GM18951 (cell line): ENCODE data around the gene PAQR8.
"Not testable (repeated sequence)": the region's sequence is repeated elsewhere in the genome, so short reads cannot be mapped to it uniquely, and the experiment has no call there.

ENCODE experiments used
- POLR2A ChIP-seq: IDR thresholded peaks from 4 replicates; pipeline ENCODE4 v1.6.1; 2011; ENCODE audit warnings: mild to moderate bottlenecking; ENCODE audit not compliant: insufficient read length, insufficient read depth; ENCODE audit errors: extremely low read depth
- in situ Hi-C: fragments of 300-500 bp; cut with MboI; formaldehyde crosslinking; loops from one replicate; pipeline ENCODE4 v1.12.0; 2022; ENCODE audit warnings: low sequenced_read_pairs, mixed read lengths, inconsistent platforms; ENCODE audit not compliant: unreplicated experiment

PAQR8 gene

GRCh38 chr6:52415917-52416628, 54.1 kb downstream of the PAQR8 start:
- in situ Hi-C loops = loop anchor here (5.0 to 10.0 kb wide), 3 partner anchors 81 to 251 kb away; no protein-coding TSS in a partner anchor
- TF ChIP-seq POLR2A = no peak

GRCh38 chr6:52416629-52417151, 54.7 kb downstream of the PAQR8 start:
- in situ Hi-C loops = loop anchor here (5.0 to 10.0 kb wide), 3 partner anchors 81 to 251 kb away; no protein-coding TSS in a partner anchor
- no peak for TF ChIP-seq POLR2A

DNA sequence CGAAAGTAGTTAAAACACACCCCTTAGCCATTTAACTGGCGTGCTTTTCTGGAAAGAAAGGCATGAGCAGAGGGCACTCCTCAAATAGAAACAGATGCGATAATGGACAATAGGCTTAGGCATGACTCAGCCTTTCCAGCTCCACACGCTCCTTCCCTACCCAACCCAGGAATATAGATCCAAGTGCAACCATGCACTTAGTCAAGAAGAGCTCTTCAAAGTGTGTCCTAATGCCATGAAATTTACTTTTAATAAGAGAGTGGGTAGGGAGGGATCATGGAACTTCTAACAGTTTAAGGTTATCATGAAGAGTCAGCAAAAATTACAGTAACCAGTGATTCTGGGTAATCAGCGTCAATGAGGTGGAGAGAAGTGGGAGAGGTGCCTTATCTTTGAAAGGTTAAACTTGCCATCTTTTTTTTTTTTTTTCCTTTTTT, 55.7 kb downstream of the PAQR8 start:
- TF ChIP-seq POLR2A = no peak
- in situ Hi-C loops = loop anchor here (5.0 to 10.0 kb wide), 3 partner anchors 80 to 250 kb away; no protein-coding TSS in a partner anchor

DNA sequence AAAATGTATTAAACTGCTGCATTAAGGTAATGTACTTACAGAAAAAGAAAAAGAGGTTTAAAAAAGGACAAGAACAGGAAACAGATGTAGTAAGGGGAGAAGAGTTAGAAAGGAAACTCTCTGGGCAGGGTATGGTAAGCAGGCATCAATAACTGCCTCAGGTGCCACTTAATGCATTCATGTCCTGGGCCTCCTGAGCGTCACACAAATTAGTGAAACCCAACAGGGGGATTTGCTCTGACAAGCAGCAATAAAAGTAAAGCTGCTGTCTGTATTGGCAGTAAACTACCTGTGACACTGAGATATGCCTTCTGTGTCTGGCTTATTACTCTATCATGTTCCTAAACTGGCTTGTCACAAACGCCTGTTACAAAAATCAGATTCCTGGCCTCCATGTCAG, 56.7 kb downstream of the PAQR8 start:
- in situ Hi-C loops = loop anchor here (5.0 to 10.0 kb wide), 3 partner anchors 79 to 249 kb away; no protein-coding TSS in a partner anchor
- TF ChIP-seq POLR2A = no peak

DNA sequence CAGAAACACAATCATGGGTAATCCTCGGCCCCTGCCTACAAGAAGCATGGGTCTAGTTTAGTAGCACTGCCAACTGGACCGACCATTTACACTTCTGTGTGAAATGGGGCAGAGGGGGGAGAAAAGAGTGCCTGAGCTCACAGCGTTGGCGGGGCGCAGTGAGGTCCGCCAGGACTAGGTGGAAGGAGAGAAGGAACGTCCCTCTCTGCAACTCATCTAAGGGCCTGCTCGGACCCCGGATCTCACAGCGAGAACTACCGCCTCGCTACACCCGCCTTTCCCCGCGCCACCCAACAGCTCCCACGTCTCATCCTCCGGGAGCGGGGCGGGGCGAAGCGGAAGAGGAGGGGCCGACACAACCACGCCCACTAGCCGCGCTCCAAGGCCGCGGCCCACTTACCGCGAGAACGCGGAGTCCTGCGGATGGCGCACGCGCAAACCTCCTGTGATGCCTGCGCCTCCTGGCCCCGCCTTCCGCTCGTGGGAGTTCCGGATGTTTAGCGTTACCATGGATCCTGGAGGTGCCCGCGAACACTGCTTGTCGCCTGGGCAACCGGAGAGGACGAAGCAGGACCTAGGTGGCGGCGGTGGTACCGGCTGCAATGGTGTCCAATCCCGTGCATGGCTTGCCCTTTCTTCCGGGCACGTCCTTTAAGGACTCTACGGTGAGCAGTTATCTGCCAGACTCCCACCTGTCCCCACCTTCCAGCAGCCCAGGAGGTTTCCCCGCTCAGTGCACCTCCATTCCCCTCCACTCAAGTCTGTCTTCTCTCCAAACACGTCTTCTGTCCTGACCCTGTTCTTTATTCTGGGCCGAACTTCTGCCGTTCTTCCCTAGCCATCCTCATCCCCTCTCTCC, 58.1 kb downstream of the PAQR8 start, which contains the start of gene EFHC1:
Gene EFHC1, plus strand, starts transcription at position 534 of the 859 bp plus-strand sequence. Its CDS starts 69 bp downstream, at position 603.
- in situ Hi-C loops = loop anchor here (5.0 to 10.0 kb wide), 3 partner anchors 77 to 247 kb away; no protein-coding TSS in a partner anchor
- peak; percentile 96 for TF ChIP-seq POLR2A

DNA sequence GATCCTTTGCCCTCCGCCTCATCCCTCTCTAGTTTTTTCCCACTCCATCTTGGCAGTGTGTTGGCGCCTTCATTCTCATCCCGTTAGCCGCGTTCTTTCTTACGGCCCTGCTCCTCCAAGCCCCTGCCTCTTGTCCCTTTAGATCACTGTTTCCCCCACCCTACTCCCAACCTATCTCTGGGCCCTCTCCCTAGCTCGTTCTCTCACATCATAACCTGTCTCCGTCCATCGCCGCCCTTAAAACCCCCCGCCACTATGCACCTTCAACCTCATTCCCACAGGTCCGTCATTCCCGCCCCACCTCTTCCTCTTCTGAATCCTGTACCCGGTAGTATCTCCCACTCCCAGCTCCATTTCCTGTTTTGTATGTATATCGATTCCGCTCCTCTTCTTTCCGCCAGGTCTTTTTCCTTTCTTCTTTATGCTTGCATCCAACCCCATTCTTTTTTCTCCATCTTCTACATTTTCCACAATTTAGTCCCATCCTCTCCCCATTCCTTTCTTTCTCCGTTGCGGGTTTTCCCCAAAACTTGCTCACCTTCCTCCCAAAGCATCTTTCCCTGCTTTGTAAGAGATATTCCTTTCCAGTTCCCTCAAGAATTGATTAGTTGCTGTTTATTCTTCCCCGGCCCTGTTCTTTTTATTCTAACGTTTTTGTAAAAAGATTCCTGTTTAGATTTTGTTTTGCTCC, 58.9 kb downstream of the PAQR8 start:
- in situ Hi-C loops = no loop called here
- no peak for TF ChIP-seq POLR2A

GRCh38 chr6:52422156-52422555, 60.2 kb downstream of the PAQR8 start:
- TF ChIP-seq POLR2A = no peak
- in situ Hi-C loops = no loop called here

DNA sequence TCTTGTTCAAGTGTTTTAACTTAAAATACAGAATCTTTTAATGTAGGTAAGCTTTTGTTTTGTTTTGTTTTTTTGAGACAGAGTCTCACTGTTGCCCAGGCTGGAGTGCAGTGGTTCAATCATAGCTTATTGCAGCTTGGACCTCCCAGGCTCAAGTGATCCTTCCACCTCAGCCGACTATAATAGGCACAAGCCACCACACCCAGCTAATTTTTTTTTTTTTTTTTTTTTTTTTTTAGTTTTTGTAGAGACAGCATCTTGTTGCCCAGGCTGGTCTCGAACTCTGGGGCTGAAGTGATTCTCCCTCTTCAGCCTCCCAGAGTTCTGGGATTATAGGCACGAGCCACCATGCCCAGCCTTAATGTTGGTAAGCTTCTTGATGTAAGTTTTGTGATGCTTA, 61.5 kb downstream of the PAQR8 start:
- in situ Hi-C loops = no loop called here
- TF ChIP-seq POLR2A = no peak

GRCh38 chr6:52423971-52424381, 62.0 kb downstream of the PAQR8 start:
- no peak for TF ChIP-seq POLR2A
- in situ Hi-C loops = no loop called here

DNA sequence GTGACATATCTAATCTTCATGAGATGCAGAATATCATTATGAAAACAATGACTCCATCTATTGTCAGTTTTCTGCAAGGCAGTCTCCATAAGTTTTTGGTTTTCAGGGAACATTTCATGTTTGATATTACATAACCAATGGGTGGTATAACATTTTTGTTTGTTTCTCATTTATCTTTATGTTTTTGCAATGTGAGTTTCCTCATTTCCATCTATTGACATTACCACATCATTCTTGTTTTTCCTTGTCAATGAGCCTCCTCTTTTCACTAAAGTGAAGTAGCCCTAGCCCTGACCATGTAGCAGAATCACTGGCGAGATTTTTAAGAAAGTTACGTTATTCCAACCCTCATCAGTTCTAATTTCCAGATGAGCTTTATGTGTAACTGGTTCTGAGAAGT, 62.6 kb downstream of the PAQR8 start:
- in situ Hi-C loops = no loop called here
- no peak for TF ChIP-seq POLR2A

DNA sequence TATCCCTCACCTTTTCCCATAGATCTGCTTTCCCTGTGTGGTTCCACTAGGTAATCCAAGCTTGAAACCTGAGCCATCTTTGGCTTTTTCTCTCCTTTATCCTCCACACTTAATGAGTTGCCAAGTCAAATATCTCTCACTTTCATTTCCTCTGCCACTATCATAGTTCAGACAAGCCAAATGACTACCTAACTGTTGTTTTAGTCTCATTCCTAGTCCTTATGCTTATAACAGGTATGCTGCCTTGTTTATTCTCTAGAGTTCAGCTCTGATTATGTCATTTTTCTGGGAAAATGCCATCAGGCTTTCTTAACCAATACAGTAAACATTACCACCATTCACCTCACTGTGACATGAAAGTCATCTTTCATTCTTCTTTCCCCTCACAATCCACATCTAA, 64.7 kb downstream of the PAQR8 start:
- in situ Hi-C loops = no loop called here
- TF ChIP-seq POLR2A = no peak

GRCh38 chr6:52433294-52433693, 71.3 kb downstream of the PAQR8 start:
- in situ Hi-C loops = not testable (repeated sequence)

DNA sequence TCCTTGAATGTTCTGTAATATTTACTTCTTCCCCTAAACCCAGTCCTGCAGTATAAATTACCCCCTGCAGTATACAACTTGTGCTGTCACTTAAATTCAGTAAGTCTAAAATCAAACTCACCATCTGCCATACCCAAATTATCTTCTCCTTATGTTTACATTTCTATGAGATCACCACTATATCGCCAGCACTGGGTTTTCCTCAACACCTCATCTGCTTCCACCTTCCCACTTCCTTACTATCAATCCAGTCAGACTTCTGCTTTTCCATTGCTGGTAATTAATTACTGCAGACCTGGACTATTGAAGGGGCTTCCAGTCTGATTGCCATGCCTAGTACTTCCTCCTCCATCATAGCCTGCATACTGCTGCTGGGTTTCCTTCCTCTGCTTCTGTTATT, 73.4 kb downstream of the PAQR8 start:
- no peak for TF ChIP-seq POLR2A
- in situ Hi-C loops = no loop called here

GRCh38 chr6:52438926-52439325, 77.0 kb downstream of the PAQR8 start:
- TF ChIP-seq POLR2A = no peak
- in situ Hi-C loops = no loop called here
